Hematopoietic multipotent progenitor cell treated with erythropoietin and hydrocortisone succinate and interleukin-3 and kit ligand, for 6 days (in vitro differentiated cells): ENCODE measurements around the gene CAMK4.
A peak's percentile ranks its signal among the peaks of the same experiment; 100 is the strongest.

Experiments
- DNase-seq: peaks from one replicate; pipeline ENCODE4 v3.0.0-alpha.2; 2015

CAMK4 gene

DNA sequence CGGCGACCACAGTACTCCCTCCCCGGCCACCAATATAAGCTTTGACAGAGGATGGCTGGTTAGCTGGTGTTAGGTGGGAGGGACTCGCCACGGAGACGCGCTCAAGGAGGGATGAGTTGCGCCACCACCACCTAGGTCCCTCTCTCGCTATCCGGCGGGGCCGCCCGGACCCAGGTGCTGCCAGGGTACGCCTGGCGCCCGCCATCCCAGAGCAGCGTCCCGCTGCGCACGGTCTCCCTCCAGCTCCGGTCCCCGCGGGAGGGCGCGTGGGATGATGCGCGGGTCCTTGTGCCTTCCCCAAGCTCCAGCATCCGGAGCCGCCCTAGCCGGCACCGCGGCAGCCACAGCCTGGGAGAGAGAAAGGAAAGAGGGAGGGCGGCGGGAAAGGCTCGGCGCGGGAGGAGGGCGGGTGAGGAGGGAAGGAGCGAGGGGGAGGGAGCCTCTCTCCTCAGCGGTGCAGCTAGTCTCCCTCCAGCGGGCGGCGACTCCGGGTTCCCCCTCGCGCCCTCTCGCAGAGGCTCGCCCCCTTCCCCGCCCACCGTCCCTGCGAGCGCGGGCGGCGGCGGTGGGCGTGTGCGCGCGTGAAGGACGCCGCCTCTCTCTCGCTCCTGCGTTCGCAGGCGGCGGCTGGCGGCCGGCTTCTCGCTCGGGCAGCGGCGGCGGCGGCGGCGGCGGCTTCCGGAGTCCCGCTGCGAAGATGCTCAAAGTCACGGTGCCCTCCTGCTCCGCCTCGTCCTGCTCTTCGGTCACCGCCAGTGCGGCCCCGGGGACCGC, at the start of gene CAMK4:
CAMK4 (plus strand) TSS at position 598 of the 774 bp plus-strand sequence; CDS start at position 698, 100 bp downstream.
- peak; percentile 49 for DNase-seq

DNA sequence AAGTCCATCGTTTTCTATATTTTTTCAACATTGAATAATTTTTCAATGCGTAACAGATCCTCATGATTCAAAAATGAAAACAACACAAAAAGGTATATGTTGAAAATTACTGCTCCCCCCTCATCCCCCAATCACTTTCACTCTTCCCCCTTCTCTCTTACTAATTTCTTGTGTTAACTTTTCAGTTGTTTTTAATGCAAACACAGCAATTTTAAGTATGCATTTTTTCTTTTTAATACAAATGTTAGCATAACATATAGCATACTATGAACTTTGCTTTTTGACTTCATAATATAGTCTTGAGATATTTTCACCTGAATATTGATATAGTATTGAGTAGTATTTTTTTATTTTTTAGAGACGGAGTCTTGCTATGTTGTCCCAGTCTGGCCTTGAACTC, 41.1 kb upstream of the CAMK4 start:
- no peak for DNase-seq

DNA sequence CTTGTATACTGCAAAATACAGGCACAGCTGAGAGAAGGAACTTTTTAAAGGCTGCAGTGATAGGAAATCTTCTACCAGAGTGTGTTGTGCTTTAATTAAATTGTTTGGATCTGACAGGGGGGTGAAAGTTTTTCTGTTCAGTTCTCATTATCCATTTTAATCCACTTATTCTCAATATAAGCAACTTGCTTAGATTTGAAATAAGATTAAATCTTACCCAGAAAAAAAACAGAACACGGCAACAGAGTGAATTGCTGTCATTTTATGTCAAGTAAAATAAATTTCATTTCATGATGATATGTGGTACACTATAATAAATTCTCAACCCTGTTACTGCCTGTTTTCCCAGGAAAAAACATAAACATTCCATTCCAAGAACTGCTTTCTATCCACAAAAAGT, 37.1 kb upstream of the CAMK4 start:
- no peak for DNase-seq

DNA sequence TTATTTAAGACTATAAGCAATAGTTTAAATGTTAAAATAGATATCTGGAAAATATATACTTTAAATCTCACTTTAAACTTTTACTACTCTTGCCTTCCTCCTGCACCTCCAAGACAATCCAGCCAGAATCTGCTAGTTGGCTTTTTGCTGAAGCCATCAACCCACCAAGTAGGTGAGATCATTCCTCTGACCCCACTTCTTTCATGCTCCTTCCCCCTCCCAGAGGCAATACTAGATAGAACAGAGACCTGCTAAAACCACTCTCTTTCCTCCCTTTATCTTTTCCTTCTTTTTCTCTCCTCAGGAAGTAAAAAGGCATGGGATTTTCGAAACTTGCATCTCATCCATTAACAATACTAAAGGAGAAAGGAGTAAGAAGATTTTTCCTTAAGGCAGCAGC, 30.1 kb upstream of the CAMK4 start:
- DNase-seq: no peak

DNA sequence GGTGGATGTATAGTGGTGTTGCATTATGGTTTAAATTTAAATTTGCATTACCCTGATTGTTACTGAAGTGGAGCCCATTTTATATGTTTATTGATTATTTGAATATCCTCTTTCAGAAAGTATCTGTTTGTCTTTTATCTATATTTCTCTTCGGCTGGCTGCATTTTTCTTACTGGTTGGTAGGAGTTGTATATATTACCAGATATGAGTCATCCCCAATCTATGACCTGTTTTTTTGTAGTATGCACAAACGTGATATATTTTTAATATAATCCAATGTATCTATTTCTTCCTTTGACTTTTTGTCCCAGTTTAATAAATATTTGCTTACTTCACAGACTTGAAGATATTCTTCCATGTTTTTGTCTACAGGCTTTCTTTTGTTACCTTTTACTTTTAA, 29.3 kb upstream of the CAMK4 start:
- DNase-seq: no peak

DNA sequence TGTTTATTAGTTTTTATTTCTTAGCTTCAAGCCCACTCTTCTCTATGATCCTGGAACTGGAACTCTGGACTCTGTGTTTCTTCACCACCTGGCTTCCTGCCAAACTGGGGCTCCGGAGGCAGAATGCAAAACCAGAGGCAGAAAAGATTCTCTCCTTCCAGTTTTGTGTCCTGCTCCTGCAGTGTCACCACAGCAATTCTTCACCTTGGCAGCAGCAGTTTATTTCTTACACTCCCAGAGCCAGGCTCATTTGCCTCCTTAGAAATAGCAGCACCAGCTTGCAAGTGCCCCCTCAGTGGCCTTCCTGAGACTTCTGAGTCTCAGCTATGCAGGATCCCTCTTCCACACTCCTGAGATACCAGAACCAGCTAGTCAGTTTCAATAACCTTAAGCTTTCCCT, 26.7 kb upstream of the CAMK4 start:
- peak; percentile 1 for DNase-seq

DNA sequence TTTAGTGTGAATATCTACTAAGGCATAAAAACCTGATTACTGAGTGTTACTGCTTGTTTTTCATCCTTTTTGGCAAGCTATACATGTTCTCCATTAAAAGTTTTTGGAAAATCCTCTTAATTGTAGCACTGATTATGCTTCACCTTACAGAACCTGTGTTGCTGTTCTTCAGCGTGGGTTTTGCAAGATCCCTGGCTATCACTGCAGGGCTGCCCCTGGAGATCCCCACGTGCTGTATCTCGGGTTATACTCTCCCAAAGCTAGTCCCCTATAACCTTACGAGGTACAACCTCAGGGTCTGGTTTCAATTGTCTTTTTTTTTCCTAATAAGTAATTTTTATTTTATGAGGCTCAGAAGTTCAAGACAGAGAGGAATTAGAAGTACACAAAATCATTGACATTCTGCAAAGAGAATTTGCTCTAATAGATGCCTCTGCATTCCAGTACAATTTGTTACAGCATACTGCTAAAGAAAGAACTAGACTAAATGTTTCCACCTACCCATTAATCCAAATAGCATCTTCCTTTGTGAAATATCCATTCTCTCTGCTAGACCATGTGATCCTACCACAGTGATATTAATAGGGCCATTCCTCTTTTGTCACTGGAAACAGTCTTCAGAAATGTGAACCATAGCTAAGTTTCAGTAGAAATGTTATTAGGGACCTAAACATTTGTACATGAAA, 25.8 kb upstream of the CAMK4 start:
- DNase-seq: no peak

DNA sequence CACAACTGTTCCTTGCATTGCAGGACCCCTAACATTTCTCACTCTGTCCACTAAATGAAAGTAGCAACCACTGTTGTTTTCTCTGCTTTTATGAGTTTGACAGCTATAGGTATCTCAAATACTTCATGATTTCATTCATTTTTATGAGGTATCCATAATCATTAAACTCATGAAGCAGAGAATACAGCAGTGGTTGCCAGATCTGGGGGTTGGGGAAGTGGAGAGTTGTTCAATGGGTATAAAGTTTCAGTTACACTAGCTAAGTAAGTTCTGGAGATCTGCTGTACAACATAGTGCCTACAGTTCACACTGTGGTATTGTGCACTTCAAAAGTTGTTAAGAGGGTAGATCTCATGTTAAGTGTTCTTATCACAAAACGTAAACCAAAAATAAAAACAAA, 23.4 kb upstream of the CAMK4 start:
- no peak for DNase-seq

DNA sequence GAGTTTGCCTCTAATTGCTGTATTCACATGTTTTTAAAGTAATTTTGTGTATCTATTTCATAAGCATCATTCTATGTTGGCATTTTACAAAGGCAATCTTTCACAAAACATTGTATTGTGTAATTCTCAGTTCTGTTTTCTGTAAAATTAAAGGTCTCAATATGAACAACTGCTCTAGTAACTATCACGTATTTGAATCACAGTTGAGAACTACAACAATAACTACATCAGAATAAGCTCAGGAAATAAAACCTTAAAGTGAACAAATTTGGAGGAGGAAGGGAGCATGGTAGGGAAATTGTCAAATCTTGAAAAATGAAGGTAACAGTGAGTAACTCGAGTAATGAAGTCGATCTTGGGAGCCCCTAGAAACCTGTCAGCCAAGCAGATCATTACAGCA, 22.5 kb upstream of the CAMK4 start:
- DNase-seq: no peak

DNA sequence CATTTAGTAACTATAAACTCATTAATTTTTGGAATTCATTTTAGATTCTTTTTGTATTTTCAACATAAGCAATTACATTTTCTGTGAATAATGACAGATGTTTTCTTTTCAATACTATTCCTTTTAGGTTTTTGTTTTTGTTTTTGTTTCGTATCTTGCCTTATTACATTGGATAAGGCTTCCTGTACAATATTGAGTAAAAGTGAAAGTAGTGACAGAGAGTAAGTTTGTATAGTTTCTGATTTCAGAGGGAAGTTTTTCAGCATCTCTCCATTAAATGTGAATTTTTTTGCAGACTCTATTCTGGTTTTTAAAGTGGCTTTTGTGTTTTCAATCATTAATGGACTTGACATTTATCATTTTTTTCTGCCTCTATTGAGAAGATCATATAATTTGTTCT, 12.8 kb upstream of the CAMK4 start:
- DNase-seq: no peak

DNA sequence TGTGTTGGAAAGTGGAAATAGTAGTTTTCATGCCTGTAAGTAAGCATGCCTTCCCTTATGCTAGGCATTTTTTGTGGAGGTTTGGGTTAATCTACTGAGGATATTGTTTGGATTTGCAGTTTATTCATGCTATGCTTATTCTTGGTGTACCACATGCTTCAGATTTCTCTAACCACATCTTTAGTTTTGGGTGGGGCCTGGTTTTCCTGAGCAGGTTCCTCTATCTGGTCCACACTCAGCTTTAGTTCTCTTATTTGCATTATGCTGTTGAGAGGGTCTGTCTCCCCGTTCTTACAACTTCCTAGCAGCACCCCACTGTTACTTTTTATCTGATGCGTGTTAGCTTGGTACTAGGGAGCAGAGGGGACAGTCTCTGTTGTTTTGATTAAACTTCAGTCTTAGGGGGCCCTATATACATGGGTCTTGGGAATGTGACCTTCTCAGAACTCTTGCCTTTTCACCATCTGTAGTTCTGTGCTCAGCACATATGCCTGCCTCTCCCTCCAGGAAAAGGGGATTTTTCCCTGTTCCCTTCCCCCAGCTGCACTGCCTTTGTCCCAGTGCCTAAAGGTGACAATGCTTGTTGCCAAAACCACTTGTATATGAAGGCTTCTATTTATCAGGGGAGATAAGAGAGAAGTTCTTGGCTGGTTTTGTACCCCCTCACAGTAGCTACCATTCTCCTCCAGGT, 10.0 kb upstream of the CAMK4 start:
- DNase-seq: no peak

DNA sequence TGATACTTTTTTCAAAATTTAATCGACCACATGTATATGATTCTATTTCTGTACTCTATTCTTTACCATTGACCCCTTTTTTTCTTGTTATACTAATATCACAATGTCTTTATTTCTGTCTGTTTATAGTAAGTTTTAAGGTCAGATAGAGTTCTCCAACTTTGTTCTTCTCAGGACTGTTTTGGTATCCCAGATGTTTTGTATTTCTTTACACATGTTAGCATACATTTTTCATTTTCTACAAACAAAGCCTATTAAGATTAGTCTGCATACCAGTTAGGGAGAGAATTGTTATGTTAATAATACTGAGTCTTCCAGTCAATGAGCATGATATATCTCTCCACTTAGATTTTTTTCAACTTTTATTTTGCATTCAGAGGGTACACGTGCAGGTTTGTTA, 8.2 kb upstream of the CAMK4 start:
- DNase-seq: no peak

DNA sequence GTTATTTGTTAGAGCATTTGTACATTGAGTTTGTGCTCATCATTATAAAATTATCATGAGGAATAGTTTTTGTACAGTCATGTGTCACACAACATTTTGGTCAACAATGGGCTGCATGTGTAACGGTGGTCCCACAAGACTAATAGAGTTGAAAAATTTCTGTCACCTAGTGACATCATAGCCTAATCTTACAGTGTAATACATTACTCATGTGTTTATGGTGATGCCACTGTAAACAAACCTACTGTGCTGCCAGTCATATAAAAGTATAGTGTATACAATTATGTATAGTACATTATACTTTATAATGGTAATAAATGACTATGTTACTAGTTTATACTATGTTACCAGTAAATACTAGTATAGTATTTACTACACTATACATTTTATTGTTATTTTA, 3.0 kb upstream of the CAMK4 start:
- DNase-seq: no peak

DNA sequence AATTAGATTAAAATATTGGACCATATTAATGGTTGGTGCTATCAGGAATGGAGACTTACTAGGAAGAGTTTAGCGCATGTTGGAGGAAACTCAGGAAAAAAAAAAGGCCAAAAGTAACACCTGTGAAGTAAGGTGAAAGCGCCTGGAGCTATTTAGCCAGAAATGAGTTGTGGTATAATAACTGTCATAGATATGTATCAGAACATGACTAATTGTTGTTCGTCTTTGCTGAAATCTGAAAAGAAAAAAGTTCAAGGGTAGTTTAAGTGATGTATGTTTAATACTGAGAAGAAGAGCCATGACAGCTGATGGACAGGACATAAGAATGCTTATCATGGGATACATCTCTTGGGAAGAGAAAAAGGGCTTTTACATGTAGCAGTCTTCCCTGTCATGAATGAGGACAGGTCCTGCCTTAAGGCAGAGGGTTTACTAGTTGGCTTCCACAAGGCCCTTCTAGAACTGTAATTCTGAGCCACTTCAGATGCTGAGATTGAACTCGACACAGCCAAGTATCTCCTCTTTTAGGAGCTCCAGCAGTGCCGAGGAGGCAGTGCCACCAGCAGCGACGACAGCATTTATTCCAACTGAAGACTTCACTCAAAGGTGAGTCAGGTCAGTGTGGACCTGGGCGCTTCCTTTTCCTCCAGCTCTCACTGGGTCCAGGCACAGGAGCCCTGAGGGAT, 940 bp upstream of the CAMK4 start:
- peak; percentile 1 for DNase-seq

DNA sequence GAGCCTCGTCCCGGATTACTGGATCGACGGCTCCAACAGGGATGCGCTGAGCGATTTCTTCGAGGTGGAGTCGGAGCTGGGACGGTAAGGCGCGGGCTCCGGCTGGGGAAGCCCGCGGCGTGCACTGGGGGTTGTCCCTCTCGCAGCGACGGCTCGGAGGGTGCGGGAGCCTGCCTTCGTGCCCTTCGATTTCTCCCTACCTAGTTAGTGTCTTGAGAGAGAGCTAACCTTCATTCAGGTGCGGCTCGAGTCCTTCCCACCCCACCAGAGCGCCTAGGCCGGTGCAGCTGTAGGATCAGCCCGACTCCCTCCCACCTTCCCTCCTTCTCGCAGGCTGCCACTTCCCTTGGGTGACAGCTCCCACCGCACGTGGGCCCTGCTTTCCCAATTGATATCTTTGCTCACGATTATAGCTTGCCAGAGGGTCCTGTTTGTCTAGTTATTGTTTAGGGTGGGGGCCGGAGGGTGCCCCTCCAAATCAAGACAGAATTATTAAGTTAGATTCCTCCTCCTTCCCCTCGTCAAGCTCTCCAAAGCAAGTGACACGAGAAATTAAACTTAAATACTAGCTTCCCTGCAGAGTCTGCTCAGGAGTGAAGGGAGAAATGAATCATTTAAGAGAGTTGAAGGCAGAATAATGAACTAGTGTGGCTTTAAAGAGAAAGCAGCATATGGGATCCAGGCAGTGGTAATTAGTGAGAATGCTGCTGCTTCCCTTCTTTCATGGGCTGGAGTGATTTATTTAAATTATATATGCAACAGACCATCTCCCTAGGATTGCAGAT, 569 bp downstream of the CAMK4 start:
- DNase-seq: no peak

DNA sequence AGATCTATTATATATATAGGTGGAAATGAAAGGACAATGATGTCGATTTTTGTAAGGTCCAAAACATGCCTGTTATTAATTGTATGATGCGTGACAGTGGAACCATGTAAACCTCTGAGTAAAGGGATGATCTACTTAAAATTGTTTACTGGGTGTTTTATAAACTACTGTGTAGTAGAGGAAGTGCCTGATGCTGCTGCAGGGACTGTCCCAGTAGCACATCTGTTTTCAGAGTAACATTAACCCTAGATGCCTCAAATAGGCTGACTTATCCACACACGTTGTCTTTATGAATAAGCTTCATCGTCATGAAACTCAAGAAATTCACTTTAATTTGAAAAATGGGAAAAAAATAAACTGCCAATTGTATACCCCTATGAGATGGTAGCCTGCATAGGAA, 1.7 kb downstream of the CAMK4 start:
- no peak for DNase-seq

DNA sequence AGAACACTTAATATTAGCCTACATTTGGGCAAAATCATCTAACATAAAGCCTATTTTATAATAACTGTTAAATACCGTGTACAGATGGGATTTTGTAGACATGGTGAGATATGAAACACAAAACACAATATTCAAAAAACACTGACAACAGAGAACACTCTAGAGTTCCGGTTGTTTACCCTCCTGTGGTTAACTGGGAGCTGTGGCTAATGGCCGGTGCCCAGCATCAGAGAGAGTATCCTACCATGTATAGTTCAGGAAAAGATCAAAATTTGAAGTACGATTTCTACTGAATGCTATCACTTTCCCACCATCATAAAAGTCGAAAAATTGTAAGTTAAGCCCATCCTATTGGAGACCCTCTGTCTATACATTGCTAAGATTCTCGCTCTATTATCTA, 2.4 kb downstream of the CAMK4 start:
- DNase-seq: no peak

DNA sequence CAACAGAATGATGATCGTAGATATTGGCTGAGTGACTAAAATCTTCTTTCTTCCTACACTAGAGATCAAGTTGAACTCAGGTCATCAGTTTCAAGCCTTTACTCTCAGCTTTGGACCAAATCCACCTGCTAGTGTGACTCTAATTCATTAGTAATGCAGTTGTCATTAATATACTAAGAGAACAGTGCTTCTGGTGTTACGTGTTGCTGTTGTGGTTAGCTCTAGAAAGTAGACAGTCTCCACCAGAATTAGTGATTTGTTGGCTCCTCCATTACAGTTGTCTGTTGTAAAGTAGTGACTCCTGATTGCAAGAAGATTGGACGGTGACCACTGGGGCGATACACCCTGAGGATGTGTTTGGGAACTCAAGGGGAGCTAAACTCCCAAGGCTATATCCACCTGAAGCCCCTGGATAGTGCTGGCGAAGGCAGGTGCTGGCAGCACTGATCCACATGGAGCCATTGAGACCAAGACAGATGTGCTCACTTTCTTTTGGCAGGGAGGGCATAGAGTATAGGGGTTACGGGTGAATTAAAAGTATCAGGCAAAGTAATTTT, 3.1 kb downstream of the CAMK4 start:
- no peak for DNase-seq

DNA sequence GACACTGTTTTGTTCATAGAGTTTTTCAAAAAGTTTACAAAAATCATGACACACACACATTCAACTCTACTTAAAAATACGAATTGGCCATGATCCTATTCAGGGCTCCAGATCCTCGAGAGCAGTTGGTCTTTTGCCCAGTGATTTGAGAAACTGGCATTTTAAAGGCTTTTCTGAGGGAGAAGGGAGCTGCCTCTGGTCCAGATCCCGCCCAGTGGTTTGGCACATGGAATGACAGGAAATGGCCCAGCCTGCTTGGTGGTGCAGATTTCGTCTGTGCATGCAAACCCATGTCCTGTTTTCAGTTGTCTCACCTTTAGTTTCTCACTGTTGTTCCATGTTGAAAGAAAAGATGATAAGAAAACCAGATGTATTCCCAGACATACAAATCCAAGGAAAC, 3.6 kb downstream of the CAMK4 start:
- DNase-seq: no peak

DNA sequence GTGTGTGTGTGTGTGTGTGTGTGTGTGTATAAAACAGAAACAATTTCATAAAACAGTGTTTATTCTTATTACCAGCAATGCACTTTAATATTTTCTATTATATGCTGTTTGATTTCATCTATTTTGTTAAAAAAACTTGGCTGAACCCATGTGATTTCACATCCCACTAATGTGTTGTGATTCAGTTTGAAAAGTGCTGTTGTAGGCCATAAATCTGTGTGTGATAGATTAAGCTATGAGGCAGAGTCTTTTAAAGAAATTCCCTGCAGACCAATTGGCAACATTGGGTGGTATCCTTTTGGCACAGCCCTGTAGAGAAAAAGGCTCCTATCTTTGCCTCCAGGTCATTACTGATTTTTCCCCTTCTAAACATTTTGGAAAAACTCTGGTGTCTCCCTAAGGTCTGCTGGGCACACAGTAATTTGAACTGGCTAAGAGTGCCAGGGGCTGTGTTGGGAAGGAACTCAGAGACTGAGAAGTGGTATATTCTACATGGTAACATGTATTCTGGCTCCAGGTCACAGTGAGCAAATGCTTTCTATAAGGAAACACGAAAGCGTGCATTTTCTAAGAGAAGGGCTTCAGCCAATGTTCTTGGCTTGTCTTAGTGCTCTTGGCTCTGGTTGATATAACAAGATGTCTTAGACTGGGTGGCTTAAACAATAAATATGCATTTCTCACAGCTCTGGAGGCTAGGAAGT, 4.5 kb downstream of the CAMK4 start:
- no peak for DNase-seq

DNA sequence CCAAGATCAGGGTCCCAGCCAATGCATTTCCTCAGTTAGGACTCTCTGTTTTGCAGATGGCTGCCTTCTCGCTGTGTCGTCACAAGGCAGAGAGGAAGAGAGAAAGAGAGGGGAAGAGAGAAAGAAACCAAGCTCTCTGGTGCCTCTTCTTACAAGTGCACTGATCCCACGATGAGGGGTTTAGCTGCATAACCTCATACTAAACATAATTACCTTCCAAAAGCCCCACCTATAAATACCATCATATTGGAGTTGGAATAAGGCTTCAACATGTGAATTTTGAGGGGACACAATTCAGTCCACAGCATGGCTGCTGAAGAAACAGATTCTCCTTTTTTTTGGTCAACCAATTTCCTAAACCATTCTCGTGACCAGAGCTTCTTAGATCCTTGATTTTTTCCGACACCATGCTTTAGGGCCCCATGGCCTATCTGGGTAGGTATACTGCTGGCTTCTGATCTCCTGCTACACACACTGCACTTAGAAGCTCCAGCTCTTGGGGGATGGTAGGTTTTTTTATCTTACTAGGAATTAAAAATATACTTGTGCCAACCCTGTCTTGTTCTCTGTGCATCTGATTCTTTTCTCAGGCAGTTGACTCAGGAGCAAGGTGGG, 5.1 kb downstream of the CAMK4 start:
- no peak for DNase-seq
